Measurements from ENCODE around the gene SLC28A2.
"Not testable (repeated sequence)": the region's sequence is repeated elsewhere in the genome, so short reads cannot be mapped to it uniquely, and the experiment has no call there.

The SLC28A2 gene

GRCh38 chr15:45262906-45263461, 10.9 kb downstream of the SLC28A2 start:
- no peak for DNase-seq

GRCh38 chr15:45263854-45264253, 11.8 kb downstream of the SLC28A2 start:
- no peak for DNase-seq

- no peak for DNase-seq
These were observed 13.5 kb downstream of the SLC28A2 start for GRCh38 chr15:45265506-45265905.

- no peak for DNase-seq
These were observed 16.1 kb downstream of the SLC28A2 start for GRCh38 chr15:45268135-45268534.

- DNase-seq: no peak
These were observed 22.8 kb downstream of the SLC28A2 start for GRCh38 chr15:45274636-45275380.

- no peak for DNase-seq
These were observed 24.8 kb downstream of the SLC28A2 start for GRCh38 chr15:45276831-45277230.

GRCh38 chr15:45279024-45279698, 27.1 kb downstream of the SLC28A2 start:
- peak; percentile 97 to 98 for DNase-seq

- no peak for DNase-seq
These were observed 33.4 kb downstream of the SLC28A2 start for GRCh38 chr15:45285413-45285812.

GRCh38 chr15:45287390-45287956, 35.4 kb downstream of the SLC28A2 start:
- no peak for DNase-seq

GRCh38 chr15:45288947-45289346, 36.9 kb downstream of the SLC28A2 start:
- no peak for DNase-seq

GRCh38 chr15:45291822-45292582, 40.0 kb downstream of the SLC28A2 start:
- no peak for DNase-seq

GRCh38 chr15:45293326-45293725, 41.3 kb downstream of the SLC28A2 start:
- DNase-seq: not testable (repeated sequence)

GRCh38 chr15:45298964-45299378, 46.9 kb downstream of the SLC28A2 start:
- DNase-seq: not testable (repeated sequence)

GRCh38 chr15:45304711-45305110, 52.7 kb downstream of the SLC28A2 start:
- no peak for DNase-seq

GRCh38 chr15:45306105-45306504, 54.1 kb downstream of the SLC28A2 start:
- DNase-seq: no peak

- no peak for DNase-seq
These were observed 55.3 kb downstream of the SLC28A2 start for GRCh38 chr15:45307230-45307924.

GRCh38 chr15:45314117-45314516, 62.1 kb downstream of the SLC28A2 start:
- not testable (repeated sequence) for DNase-seq

- no peak for DNase-seq
These were observed 62.9 kb downstream of the SLC28A2 start for GRCh38 chr15:45314960-45315359.

GRCh38 chr15:45319472-45320214, 67.6 kb downstream of the SLC28A2 start:
- no peak for DNase-seq

GRCh38 chr15:45320581-45321205, 68.7 kb downstream of the SLC28A2 start:
- no peak for DNase-seq

GRCh38 chr15:45326280-45326679, 74.2 kb downstream of the SLC28A2 start:
- DNase-seq: no peak
